SK-N-SH treated with all-trans-retinoic acid at 6 μM for 48 hours (cell line): Measurements from ENCODE around the gene RFC1.
A peak's percentile ranks its signal among the peaks of the same experiment; 100 is the strongest.
"Not testable (repeated sequence)": the region's sequence is repeated elsewhere in the genome, so short reads cannot be mapped to it uniquely, and the experiment has no call there.

Source experiments
- ATAC-seq: fragments of 200-7000 bp; cut with Tn5 transposase; 3 replicates; pipeline ENCODE4 v1.9.1; 2020; ENCODE audit warnings: mild to moderate bottlenecking, moderate library complexity
- ARNTL ChIP-seq: fragments of 450-650 bp; formaldehyde crosslinking; IDR thresholded peaks from 2 replicates; pipeline ENCODE4 v1.5.0; 2020; ENCODE audit warnings: low read depth, mild to moderate bottlenecking, moderate library complexity, borderline replicate concordance
- ESRRG ChIP-seq: fragments of 250-450 bp; sonication (Bioruptor Pico); IDR thresholded peaks from 2 replicates; pipeline ENCODE4 v1.6.1; 2021; ENCODE audit warnings: mild to moderate bottlenecking
- ISL1 ChIP-seq: fragments of 250-450 bp; sonication (Bioruptor Pico); IDR thresholded peaks from 2 replicates; pipeline ENCODE4 v2.1.2; 2022; ENCODE audit warnings: mild to moderate bottlenecking, moderate library complexity
- OSR1 ChIP-seq: fragments of 250-450 bp; sonication (Bioruptor Pico); IDR thresholded peaks from 2 replicates; pipeline ENCODE4 v1.8.0; 2022; ENCODE audit warnings: moderate library complexity, mild to moderate bottlenecking, inconsistent platforms
- RARB ChIP-seq: fragments of 250-450 bp; sonication (Bioruptor Pico); IDR thresholded peaks from 2 replicates; pipeline ENCODE4 v1.8.0; 2021; ENCODE audit warnings: mild to moderate bottlenecking, moderate library complexity
- SNAI2 ChIP-seq: fragments of 250-450 bp; sonication (Bioruptor Pico); IDR thresholded peaks from 2 replicates; pipeline ENCODE4 v1.5.0; 2020; ENCODE audit warnings: mild to moderate bottlenecking, moderate library complexity
- TOX ChIP-seq: fragments of 250-450 bp; sonication (Bioruptor Pico); IDR thresholded peaks from 2 replicates; pipeline ENCODE4 v1.8.0; 2021; ENCODE audit warnings: mild to moderate bottlenecking, moderate library complexity, borderline replicate concordance
- ZC3H10 ChIP-seq: fragments of 250-450 bp; sonication (Bioruptor Pico); IDR thresholded peaks from 2 replicates; pipeline ENCODE4 v1.5.1; 2021; ENCODE audit warnings: mild to moderate bottlenecking, moderate library complexity
- ZFP3 ChIP-seq: fragments of 250-450 bp; sonication (Bioruptor Pico); IDR thresholded peaks from 2 replicates; pipeline ENCODE4 v1.5.0; 2020; ENCODE audit warnings: mild to moderate bottlenecking, moderate library complexity
- ZFP30 ChIP-seq: fragments of 450-650 bp; formaldehyde crosslinking; IDR thresholded peaks from 2 replicates; pipeline ENCODE4 v1.5.0; 2022; ENCODE audit warnings: mild to moderate bottlenecking, moderate library complexity
- ZNF70 ChIP-seq: fragments of 450-650 bp; formaldehyde crosslinking; IDR thresholded peaks from 2 replicates; pipeline ENCODE4 v1.5.0; 2020; ENCODE audit warnings: mild to moderate bottlenecking, moderate library complexity
- TF ChIP-seq, protein P1 (sequence below): fragments of 250-450 bp; sonication (Bioruptor Pico); IDR thresholded peaks from 2 replicates; pipeline ENCODE4 v1.8.0; 2021; ENCODE audit warnings: low read depth, mild to moderate bottlenecking, moderate library complexity, borderline replicate concordance
- TF ChIP-seq, protein P2 (sequence below): fragments of 250-450 bp; sonication (Bioruptor Pico); IDR thresholded peaks from 2 replicates; pipeline ENCODE4 v1.8.0; 2020; ENCODE audit warnings: mild to moderate bottlenecking, moderate library complexity, borderline replicate concordance
- TF ChIP-seq, protein P3 (sequence below): fragments of 250-450 bp; sonication (Bioruptor Pico); IDR thresholded peaks from 2 replicates; pipeline ENCODE4 v1.5.1; 2020; ENCODE audit warnings: low read depth, mild to moderate bottlenecking, moderate library complexity
- TF ChIP-seq, protein P4 (sequence below): fragments of 250-450 bp; sonication (Bioruptor Pico); IDR thresholded peaks from 2 replicates; pipeline ENCODE4 v1.5.0; 2020; ENCODE audit warnings: mild to moderate bottlenecking, moderate library complexity

The RFC1 gene

DNA sequence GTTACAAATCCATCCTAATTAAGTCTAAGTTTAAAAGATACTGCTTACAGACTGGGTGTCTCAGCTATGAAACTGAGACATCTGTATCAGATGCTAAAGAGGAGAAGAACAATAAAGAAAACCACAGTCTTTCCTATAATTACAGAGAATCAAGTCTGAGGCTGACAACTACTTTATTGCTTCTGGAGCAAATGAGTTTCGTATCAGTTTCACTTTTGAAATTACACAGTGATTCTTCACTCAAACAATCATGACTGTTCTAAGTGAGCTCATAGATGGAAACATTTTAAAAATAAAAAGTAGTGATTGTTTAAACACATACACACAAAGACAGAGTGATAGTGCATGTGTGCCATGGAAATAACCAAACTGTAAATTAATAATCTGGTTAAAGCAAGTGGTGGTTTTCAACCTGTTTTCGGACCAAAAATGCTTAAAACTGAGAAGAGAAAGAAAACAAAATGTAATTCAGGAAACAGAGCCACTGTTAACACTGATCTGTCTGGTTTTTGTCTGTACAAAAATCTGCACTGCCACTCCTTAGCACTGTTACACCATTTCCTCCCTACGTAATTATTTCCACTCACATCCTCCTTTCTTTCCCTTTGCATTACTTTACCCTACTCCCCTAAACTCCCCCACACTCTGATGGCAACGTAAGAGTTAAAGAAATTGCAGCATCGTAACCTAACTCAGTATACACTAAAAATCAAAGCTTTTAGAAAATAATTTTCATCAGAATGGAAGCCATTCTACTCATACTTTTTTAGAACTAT lies 12.5 kb downstream of the RFC1 start:
- peak; percentile 83 for ATAC-seq
- TF ChIP-seq ZFP3 (CRISPR knock-in tag), result no peak
- no peak for TF ChIP-seq TOX (CRISPR knock-in tag)
- TF ChIP-seq, protein P1, sequence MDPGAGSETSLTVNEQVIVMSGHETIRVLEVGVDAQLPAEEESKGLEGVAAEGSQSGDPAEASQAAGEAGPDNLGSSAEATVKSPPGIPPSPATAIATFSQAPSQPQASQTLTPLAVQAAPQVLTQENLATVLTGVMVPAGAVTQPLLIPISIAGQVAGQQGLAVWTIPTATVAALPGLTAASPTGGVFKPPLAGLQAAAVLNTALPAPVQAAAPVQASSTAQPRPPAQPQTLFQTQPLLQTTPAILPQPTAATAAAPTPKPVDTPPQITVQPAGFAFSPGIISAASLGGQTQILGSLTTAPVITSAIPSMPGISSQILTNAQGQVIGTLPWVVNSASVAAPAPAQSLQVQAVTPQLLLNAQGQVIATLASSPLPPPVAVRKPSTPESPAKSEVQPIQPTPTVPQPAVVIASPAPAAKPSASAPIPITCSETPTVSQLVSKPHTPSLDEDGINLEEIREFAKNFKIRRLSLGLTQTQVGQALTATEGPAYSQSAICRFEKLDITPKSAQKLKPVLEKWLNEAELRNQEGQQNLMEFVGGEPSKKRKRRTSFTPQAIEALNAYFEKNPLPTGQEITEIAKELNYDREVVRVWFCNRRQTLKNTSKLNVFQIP, result no peak
- TF ChIP-seq, all 23 proteins: peak for 0

DNA sequence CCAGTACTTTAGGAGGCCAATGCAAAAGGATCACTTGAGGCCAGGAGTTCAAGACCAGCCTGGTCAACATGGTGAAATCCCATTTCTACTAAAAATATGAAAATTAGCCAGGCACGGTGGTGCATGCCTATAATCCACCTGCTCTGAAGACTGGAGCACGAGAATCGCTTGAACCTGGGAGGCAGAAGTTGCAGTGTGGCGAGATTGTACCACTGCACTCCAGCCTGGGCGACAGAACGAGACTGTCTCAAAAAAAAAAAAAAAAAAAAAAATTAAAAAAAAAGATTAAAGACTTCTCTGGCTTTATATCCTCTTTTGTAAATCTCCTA lies 13.0 kb downstream of the RFC1 start:
- ATAC-seq, result not testable (repeated sequence)

DNA sequence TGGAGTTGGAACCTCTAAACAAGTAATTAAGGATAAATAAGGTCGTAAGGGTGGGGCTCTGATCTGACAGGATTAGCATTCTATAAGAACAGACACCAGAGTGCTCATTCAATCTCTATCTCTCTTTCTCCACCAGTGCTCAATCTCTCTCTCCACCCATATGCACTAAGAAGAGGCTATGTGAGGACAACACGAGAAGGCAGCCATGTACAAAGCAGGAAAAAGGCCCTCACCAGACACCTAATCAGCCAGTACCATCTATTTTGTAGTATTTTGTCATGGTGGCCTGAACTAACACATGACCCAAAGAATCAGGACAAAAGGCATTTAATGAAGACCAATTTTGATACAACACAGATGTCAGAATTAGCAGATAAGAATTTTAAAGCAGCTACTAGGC lies 16.8 kb downstream of the RFC1 start:
- no peak for ATAC-seq
- TF ChIP-seq OSR1 (CRISPR knock-in tag) (no peak), RARB (CRISPR knock-in tag) (no peak), ZNF70 (no peak), ZFP3 (CRISPR knock-in tag) (no peak), SNAI2 (CRISPR knock-in tag) (no peak)
- TF ChIP-seq, protein P2, sequence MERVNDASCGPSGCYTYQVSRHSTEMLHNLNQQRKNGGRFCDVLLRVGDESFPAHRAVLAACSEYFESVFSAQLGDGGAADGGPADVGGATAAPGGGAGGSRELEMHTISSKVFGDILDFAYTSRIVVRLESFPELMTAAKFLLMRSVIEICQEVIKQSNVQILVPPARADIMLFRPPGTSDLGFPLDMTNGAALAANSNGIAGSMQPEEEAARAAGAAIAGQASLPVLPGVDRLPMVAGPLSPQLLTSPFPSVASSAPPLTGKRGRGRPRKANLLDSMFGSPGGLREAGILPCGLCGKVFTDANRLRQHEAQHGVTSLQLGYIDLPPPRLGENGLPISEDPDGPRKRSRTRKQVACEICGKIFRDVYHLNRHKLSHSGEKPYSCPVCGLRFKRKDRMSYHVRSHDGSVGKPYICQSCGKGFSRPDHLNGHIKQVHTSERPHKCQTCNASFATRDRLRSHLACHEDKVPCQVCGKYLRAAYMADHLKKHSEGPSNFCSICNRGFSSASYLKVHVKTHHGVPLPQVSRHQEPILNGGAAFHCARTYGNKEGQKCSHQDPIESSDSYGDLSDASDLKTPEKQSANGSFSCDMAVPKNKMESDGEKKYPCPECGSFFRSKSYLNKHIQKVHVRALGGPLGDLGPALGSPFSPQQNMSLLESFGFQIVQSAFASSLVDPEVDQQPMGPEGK (CRISPR knock-in tag), result no peak
- TF ChIP-seq, protein P1, result no peak

DNA sequence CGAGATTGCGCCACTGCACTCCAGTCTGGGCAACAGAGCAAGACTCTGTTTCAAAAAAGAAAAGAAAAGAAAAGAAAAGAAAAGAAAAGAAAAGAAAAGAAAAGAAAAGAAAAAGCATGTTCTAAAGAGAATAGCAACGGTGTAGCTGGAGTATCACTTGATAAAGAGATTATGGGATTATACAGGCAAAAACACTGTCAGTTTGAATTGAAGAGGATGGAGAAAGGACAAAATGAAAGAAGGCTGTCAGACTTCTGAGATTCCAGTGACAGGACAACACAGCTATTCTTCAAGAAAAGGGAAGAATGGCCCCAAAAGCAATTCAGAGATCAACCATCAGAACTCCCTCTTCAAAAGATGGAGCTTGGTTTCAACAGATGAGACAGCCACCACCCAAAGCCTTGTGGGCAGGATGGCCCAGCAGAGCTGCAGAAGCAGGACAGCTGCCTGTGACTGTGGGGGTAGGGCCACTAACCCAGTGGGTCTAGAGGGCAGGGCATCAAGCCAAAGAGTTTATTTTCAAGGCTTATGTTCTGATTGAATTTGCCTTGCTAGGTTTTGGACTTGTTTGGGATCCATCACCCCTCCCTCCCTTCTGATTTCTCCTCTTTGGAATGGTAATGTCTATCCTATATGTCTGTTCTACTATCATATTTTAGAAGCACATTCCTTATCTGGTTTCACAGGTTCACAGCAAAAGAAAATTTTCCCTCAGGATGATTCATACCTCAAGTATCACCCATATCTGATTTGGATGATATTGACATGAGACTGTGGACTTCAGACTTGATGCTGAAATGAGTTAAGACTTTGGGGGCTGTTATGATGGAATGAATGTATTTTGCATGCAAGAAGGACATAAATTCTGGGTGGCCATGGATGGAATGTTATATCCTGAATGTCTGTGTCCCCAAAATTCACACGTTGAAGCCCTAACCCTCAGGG lies 17.5 kb downstream of the RFC1 start:
- ATAC-seq, result peak; percentile 64
- TF ChIP-seq ZC3H10 (CRISPR knock-in tag), result no peak
- TF ChIP-seq ARNTL (CRISPR knock-in tag), result no peak
- 0 out of 2 replicates have a peak, but pooled peaks have one; percentile 19 for TF ChIP-seq ISL1 (CRISPR knock-in tag)
- no peak for TF ChIP-seq OSR1 (CRISPR knock-in tag)
- TF ChIP-seq, all 23 proteins: peak for 1

DNA sequence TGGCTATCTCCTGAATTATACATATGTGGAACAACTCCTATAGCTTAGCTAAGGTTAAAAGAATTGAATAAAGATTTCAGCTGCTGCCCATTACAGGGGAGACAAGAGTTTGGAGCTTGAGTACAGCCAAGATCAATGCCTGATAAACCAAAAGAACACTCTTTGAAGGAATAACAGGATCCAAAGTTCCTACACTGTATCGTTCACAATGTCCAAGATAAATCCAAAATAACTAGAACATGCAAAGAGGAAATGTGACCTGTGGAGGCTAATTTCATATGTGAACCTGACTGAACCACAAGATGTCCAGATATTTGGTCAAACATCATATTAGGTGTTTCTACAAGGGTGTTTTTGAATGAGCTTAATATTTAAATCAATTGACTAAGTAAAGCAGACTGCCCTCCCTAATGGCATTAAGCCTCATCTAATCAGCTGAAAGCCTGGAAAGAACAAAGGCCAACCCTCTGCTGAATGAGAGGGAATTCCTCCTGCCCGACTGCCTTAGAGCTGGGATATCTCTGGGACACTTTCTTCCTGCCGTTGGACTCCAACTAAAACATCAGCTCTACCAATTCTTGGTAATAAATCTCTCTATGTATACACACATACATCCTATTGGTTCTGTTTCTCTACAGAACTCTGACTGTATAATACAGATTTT lies 19.2 kb downstream of the RFC1 start:
- ATAC-seq, result no peak
- TF ChIP-seq, protein P3, sequence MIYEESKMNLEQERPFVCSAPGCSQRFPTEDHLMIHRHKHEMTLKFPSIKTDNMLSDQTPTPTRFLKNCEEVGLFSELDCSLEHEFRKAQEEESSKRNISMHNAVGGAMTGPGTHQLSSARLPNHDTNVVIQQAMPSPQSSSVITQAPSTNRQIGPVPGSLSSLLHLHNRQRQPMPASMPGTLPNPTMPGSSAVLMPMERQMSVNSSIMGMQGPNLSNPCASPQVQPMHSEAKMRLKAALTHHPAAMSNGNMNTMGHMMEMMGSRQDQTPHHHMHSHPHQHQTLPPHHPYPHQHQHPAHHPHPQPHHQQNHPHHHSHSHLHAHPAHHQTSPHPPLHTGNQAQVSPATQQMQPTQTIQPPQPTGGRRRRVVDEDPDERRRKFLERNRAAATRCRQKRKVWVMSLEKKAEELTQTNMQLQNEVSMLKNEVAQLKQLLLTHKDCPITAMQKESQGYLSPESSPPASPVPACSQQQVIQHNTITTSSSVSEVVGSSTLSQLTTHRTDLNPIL (CRISPR knock-in tag), result no peak
- TF ChIP-seq, protein P4, sequence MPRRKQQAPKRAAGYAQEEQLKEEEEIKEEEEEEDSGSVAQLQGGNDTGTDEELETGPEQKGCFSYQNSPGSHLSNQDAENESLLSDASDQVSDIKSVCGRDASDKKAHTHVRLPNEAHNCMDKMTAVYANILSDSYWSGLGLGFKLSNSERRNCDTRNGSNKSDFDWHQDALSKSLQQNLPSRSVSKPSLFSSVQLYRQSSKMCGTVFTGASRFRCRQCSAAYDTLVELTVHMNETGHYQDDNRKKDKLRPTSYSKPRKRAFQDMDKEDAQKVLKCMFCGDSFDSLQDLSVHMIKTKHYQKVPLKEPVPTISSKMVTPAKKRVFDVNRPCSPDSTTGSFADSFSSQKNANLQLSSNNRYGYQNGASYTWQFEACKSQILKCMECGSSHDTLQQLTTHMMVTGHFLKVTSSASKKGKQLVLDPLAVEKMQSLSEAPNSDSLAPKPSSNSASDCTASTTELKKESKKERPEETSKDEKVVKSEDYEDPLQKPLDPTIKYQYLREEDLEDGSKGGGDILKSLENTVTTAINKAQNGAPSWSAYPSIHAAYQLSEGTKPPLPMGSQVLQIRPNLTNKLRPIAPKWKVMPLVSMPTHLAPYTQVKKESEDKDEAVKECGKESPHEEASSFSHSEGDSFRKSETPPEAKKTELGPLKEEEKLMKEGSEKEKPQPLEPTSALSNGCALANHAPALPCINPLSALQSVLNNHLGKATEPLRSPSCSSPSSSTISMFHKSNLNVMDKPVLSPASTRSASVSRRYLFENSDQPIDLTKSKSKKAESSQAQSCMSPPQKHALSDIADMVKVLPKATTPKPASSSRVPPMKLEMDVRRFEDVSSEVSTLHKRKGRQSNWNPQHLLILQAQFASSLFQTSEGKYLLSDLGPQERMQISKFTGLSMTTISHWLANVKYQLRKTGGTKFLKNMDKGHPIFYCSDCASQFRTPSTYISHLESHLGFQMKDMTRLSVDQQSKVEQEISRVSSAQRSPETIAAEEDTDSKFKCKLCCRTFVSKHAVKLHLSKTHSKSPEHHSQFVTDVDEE (CRISPR knock-in tag), result no peak
- TF ChIP-seq ZFP30 (CRISPR knock-in tag) (no peak), ARNTL (CRISPR knock-in tag) (no peak), TOX (CRISPR knock-in tag) (no peak), ZC3H10 (CRISPR knock-in tag) (no peak), ESRRG (CRISPR knock-in tag) (no peak), ZFP3 (CRISPR knock-in tag) (no peak)
- TF ChIP-seq, protein P1, result no peak
